HG02852 (cell line): ENCODE results near the gene PRMT6.
"Not testable (repeated sequence)": the region's sequence is repeated elsewhere in the genome, so short reads cannot be mapped to it uniquely, and the experiment has no call there.

Source experiments
- ATAC-seq: cut with Tn5 transposase; IDR thresholded peaks from one replicate; pipeline ENCODE4 v1.9.1; 2021; ENCODE audit warnings: mild to moderate bottlenecking, moderate library complexity; ENCODE audit not compliant: unreplicated experiment

Gene PRMT6

GRCh38 chr1:107091418-107091817 is 34.9 kb downstream of the PRMT6 start:
- no peak for ATAC-seq

- not testable (repeated sequence) for ATAC-seq
These were observed 36.9 kb downstream of the PRMT6 start for GRCh38 chr1:107093395-107093794.

GRCh38 chr1:107095647-107096046 is 39.2 kb downstream of the PRMT6 start:
- ATAC-seq: no peak

- ATAC-seq: no peak
These were observed 40.2 kb downstream of the PRMT6 start for GRCh38 chr1:107096690-107097089.

GRCh38 chr1:107098961-107099360 is 42.5 kb downstream of the PRMT6 start:
- no peak for ATAC-seq

- ATAC-seq: no peak
These were observed 44.0 kb downstream of the PRMT6 start for GRCh38 chr1:107100331-107100984.

GRCh38 chr1:107105914-107106313 is 49.4 kb downstream of the PRMT6 start:
- ATAC-seq: no peak
